GM10847 (cell line): Measurements from ENCODE around the gene DISC1.

Experiments used
- POLR2A ChIP-seq: IDR thresholded peaks from 2 replicates; pipeline ENCODE4 v1.6.1; 2011; ENCODE audit not compliant: insufficient read length; ENCODE audit errors: extremely low read depth

DISC1 gene

DNA sequence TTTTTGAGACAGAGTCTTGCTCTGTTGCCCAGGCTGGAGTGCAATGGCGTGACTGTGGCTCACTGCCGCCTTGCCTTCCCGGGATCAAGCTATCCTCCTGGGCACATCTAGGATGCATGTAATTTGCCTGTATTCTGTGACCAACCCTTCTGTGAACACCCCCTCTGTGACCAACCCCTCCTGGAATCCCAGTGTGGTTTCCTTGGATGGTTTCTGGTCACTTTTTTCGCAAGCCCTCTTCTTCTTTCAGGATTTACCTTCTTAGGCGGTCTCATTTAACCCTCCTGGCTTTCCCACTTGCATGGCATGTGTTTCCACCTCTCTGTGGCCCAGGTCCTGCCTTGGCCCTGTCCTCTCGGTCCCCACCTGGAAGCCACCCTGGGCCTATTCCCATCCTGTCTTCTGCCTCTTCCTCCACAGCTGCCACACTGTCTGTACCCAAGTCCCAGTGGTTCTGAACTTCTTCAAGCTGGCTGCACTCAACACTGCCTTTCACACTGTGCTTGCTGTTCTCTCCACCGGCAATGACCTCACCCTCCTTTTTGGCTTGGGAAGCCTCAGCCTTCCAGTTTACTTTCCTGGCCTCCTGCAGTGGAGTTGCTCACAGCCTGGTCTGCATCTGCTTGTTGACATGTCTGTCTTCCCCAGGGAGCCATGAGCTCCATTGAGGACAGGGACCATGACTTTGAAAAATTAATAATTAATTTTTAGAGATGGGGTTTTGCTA lies 57.0 kb downstream of the DISC1 start:
- no peak for TF ChIP-seq POLR2A

DNA sequence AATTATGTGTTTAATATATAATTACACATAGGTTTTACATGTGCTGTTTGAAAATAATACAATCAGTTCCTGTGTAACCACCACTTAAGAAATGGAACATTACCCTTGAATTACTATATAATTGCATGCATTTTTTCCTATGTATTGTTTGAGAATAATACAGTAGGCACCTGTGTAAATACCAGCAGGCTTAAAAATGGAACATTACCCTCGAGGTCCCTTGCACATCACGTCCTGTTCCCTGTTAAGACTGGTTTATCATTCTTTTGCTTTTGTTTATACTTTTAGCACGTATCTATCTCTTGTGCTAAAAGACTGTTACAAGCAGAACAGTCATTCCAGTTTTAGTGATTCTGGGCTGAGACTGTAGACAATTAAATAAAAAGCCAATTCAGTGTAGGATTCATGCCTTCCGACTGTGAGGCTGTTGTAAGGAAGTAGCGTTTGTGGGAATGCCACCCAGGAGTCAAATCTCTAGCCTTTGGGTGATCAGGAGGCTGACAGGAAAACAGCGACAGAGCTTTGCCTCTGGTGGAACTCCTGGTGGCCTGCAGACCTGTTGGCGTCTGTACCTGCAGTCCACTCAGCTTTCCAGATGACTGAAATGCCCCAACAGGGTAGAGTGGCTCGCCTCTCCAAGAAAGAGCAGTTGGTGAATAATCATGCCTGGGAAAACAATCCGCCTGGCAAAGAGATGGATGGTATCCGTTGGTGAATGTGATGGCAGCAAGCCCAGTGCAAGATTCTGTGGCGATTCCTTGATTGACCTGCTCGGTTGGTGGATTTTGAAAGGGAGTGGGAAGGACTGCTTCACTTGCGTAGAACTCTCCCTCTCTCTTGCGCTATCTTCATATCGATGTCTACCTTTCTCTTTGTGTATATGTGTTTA lies 58.0 kb downstream of the DISC1 start:
- no peak for TF ChIP-seq POLR2A

DNA sequence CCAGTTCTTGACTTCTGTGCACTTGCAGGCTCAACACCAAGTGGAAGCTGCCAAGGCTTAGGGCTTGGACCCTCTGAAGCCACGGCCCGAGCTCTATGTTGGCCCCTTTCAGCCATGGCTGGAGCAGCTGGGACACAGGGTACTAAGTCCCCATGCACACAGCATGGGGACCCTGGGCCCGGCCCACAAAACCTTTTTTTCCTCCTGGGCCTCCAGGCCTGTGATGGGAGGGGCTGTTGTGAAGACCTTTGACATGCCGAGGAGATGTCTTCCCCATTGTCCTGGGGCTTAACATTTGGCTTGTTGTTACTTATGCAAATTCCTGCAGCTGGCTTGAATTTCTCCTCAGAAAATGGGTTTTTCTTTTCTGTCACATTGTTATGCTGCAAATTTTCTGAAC lies 59.8 kb downstream of the DISC1 start:
- no peak for TF ChIP-seq POLR2A

DNA sequence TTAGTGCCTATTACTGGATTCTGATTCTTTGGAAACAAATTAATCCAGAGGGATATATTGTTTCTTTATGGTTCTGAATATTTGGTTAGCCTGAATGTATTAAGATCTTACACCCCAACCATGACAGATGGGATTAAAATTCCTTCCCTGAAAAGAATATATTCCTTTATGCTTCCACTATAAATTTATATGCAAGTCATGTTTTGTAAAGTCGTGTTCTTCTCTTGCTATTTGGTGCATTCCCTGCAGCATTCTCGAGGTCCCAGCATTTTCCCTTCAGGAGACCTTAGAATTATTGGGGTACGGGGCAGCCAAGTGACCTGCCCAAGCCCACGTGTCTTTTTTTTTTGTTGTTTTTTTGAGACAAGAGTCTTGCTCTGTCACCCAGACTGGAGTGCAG lies 62.4 kb downstream of the DISC1 start:
- no peak for TF ChIP-seq POLR2A

DNA sequence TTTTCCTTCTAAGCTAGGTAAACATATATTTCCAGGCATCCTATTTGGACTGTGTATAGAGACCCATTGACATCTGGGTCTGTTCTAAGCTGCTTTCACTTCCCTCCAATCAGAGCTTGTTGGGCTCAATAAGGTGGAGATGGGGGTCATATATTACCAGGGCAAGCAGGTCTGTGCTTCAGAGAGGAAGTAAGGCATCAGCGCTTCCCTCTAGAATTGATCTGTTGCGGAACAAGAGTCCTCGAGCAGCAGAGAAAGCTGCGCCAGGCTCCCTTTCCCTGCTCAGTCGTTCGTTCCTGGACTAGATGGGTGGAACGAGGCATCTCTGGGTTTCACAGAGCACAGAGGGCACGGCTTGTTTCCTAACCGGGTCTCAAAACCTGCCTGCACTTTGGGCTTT lies 63.5 kb downstream of the DISC1 start:
- TF ChIP-seq POLR2A: no peak

DNA sequence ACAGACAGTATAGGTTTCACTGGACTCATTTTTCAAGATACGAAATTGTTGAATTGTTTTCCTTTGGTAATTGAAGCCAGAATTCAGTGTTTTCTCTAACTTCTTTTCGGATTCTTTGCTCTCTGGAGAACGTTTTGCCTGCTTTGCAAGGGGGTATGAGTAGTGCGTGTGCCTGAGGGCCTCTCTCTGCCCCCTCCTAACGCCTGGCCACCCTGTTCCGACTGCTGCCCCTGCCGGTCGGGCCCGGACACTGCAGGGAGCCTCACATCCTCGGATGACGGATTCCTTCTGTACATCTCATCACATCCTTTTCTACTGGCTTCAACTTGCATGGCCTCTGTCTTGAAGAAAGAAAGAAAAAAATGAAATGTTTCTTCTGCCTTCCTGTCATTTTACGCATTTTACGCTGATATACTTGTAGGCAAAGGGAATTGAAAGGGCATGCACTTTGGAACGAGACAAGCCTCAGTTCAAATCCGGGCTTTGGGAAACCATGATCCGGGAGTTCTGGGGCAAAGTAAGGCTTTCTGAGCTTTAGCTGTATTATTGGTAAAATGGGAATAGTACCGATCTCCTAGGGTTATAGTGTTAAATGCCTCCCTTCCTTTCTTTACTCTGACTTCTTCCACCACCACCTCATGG lies 65.1 kb downstream of the DISC1 start:
- no peak for TF ChIP-seq POLR2A

DNA sequence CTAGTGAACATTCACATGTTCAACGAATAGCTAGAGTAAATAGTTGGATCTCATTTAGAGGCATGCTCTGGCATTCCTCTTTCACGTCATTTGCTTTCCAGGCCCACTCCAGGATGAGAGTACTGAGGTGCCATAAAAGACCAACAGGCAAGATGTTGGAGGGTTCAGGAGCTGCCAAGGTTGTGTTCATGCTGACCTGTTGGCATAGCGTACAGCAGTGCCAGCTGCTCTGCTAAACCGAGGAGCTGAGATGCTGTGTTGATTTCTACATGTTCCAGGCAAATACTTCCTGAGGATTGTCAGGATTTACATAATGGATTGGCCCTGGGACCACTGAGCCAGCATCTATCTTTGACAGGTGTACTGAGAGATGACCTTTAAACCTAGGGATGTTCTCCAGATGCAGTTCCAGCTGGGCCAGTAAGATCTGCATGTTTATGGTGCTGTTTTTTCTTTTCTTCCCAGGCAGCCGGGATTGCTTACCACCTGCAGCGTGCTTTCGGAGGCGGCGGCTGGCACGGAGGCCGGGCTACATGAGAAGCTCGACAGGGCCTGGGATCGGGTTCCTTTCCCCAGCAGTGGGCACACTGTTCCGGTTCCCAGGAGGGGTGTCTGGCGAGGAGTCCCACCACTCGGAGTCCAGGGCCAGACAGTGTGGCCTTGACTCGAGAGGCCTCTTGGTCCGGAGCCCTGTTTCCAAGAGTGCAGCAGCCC lies 66.9 kb downstream of the DISC1 start:
- no peak for TF ChIP-seq POLR2A

DNA sequence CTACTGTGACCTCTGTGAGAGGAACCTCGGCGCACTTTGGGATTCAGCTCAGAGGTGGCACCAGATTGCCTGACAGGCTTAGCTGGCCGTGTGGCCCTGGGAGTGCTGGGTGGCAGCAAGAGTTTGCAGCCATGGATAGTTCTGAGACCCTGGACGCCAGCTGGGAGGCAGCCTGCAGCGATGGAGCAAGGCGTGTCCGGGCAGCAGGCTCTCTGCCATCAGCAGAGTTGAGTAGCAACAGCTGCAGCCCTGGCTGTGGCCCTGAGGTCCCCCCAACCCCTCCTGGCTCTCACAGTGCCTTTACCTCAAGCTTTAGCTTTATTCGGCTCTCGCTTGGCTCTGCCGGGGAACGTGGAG lies 67.5 kb downstream of the DISC1 start:
- TF ChIP-seq POLR2A: no peak

DNA sequence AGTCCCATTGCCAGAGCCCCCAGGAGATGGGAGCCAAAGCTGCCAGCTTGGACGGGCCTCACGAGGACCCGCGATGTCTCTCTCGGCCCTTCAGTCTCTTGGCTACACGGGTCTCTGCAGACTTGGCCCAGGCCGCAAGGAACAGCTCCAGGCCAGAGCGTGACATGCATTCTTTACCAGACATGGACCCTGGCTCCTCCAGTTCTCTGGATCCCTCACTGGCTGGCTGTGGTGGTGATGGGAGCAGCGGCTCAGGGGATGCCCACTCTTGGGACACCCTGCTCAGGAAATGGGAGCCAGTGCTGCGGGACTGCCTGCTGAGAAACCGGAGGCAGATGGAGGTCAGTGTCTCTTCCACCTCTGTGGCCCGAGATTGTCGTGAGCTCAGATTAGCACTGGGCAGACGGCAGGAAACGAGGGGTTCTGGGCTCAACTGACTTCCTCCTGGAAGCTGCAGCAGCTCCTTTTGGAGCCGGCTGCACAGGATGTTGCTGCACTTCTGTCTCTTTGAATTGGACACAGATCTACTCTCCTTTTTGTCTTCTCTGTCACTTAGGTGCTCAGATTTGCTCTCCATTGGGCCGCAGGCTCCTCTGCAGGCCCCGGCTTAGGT lies 68.0 kb downstream of the DISC1 start:
- TF ChIP-seq POLR2A: no peak

DNA sequence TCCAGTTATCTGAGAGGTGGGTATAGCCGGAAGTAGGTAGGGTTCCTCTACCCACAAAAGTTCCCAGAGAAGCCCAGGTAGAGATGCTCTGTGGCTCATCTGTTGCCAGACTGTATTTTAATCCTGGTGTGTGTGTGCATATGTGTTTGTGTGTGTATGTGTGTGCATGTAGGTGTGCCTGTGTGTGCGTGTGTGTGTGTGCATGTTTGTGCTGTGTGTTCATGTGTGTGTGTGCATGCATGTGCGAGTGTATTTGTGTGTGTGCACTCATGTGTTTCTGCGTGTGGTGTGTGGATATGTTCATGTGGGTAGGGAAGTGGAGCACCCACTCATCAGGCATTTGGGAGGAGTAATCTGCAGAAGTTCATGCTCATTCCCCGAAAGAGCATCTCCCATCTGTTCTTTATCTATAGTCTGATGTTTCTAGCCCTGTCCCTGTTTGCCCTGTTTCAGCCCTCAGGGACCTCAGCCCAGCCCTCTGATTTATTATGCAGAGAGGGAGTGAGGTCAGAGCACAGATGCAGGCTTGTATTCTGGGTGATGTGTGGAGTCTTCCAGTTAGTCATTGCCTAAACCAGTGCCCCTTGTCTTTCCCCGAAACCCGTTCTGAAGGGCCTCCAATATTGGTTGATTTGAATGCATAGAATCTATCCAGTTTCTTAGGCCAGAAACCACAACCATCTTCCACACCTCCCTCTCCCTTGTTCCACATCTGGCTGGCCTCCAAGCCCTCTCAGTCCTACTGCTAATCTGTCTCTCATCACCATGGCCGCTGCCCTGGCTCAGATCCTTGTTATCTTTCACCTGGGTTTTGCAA lies 69.1 kb downstream of the DISC1 start:
- TF ChIP-seq POLR2A: no peak

DNA sequence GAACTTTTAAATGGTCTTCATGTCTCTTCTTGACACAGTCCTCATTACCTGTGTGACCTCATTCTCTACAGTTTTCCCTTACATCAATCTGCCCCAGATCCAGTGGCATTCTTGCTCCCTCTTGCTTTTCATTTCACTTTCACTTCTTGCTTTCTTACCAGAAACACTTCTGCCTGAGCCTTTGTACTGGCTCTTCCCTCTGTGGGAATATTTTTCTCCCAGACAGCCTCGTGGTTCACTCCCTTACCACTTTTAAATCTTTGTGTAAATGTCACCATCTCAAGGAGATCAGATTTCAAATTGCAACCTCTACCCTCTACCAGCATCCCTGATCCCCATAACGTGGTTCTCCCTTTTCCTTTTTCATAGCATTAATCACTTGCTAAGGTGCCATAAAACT lies 73.2 kb downstream of the DISC1 start:
- no peak for TF ChIP-seq POLR2A

DNA sequence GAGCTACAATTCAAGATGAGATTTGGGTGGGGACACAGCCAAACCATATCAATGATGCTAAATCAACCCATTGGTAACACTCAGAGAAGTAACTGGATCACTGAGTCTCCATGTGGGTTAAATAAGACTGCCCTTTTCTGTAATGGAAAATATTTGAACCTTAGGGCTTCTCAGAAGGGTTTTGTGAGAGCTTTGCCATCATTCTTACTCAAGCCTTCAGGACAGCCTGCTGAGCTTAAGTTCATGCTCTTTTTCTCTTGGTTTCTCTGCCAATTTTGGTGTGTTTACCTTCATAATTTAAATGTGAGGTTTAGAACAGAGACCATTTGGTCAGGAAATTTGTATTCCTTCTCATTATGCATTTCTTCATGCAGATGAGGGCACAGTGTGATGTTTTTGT lies 74.7 kb downstream of the DISC1 start:
- no peak for TF ChIP-seq POLR2A

DNA sequence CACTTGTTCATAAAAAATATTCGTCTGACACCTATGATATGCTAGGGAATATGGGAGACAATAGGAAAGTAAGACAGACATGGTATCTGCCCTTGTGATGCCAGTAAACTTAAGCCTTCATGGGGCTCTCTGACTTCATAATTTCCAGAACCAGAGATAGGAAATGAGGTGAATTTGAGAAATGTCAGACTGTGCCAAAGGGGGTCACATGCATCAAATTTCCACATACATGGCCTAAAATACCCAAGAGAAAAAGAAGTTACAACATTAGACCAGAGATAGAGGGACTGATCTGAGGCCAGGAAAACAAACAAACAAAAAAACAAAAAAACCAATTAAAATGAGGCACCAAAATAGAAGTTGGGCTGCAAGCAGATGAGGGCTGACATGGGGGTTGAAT lies 75.7 kb downstream of the DISC1 start:
- TF ChIP-seq POLR2A: no peak

DNA sequence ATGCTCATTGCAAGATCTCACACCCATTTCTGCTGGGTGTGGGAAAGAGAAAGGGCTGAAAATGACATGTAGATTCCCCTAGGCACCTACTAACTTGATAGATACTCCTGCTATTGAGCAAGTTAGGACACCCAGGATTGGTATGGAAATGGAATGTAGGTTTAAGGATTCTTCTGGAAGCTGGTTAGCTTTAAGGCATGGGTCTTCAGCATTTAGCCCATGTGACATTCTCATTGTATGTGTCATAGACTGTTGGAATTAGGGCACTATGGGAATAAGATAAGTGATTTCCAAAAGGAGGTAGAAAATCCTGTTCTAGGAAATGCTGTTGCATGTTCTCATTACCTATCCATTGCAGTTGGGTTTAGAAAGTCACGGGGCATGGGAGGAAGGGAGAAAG lies 76.2 kb downstream of the DISC1 start:
- no peak for TF ChIP-seq POLR2A
